ENCODE measurements around the gene PRSS1. TPM values are rescaled to one million over a fixed set of nuclear protein-coding genes. Genes with fewer than 3 reads are reported as not detected.

PRSS1 gene
- total RNA-seq, 2 experiments from 2014 or later, result not detected

GRCh38 chr7:142784716-142785115 lies 35.4 kb downstream of the PRSS1 start:
- DNase-seq (no peak), ATAC-seq (ENCODE audit: low read depth) (peak; percentile 7)
- no peaks in the 10 kb centered on the region for H3K9me3 Mint-ChIP-seq
- peak overlapping the region; percentile 78 for H3K4me3 Mint-ChIP-seq
- POLR2A ChIA-PET, result interaction anchor here (0.6 to 21.1 kb wide), 12 partner anchors 13 to 321 kb away, joined by 3 to 1271 read pairs (median 4); no protein-coding TSS in a partner anchor
- peaks cover 8% of the 10 kb centered on the region for H3K4me1 Mint-ChIP-seq
- peak overlapping the region; percentile 91 for H3K27ac Mint-ChIP-seq
- H3K27me3 Mint-ChIP-seq, result no peaks in the 10 kb centered on the region
- peaks cover 23% of the 10 kb centered on the region for H3K36me3 Mint-ChIP-seq

- Mint-ChIP-seq H3K4me1 (peaks cover 14% of the 10 kb centered on the region), H3K27ac (peak overlapping the region; percentile 91), H3K36me3 (peaks cover 33% of the 10 kb centered on the region), H3K27me3 (no peaks in the 10 kb centered on the region), H3K4me3 (peak overlapping the region; percentile 78), H3K9me3 (no peaks in the 10 kb centered on the region)
- POLR2A ChIA-PET, result interaction anchor here (0.6 to 21.1 kb wide), 8 partner anchors 11 to 153 kb away, joined by 3 to 1271 read pairs (median 4); no protein-coding TSS in a partner anchor
- DNase-seq (peak; percentile 65), ATAC-seq (ENCODE audit: low read depth) (peak; percentile 77)
These were observed 36.6 kb downstream of the PRSS1 start for GRCh38 chr7:142785841-142786250.

GRCh38 chr7:142787034-142787768 lies 37.9 kb downstream of the PRSS1 start:
- H3K36me3 Mint-ChIP-seq, result peaks cover 43% of the 10 kb centered on the region
- peaks cover 17% of the 10 kb centered on the region for H3K4me1 Mint-ChIP-seq
- no peak for DNase-seq

GRCh38 chr7:142787783-142788182 lies 38.5 kb downstream of the PRSS1 start:
- Mint-ChIP-seq H3K4me1 (peaks cover 21% of the 10 kb centered on the region), H3K9me3 (no peaks in the 10 kb centered on the region), H3K27ac (peak overlapping the region; percentile 99), H3K27me3 (no peaks in the 10 kb centered on the region), H3K4me3 (peak overlapping the region; percentile 96), H3K36me3 (peaks cover 48% of the 10 kb centered on the region)
- ATAC-seq (ENCODE audit: low read depth) (no peak), DNase-seq (no peak)
- POLR2A ChIA-PET, result interaction anchor here (1.1 to 21.1 kb wide), 10 partner anchors 9 to 479 kb away, joined by 4 to 1271 read pairs (median 7); no protein-coding TSS in a partner anchor

More at GRCh38 chr7:142787034-142787768, 37.9 kb downstream of the PRSS1 start:
- Mint-ChIP-seq H3K4me3 (peak overlapping the region; percentile 96), H3K27me3 (no peaks in the 10 kb centered on the region), H3K9me3 (no peaks in the 10 kb centered on the region), H3K27ac (peak overlapping the region; percentile 99)
- ATAC-seq (ENCODE audit: low read depth), result no peak
- POLR2A ChIA-PET, result interaction anchor here (1.0 to 21.1 kb wide), 10 partner anchors 10 to 478 kb away, joined by 3 to 1271 read pairs (median 7); no protein-coding TSS in a partner anchor

GRCh38 chr7:142788303-142789289 lies 39.3 kb downstream of the PRSS1 start:
- Mint-ChIP-seq H3K36me3 (peaks cover 54% of the 10 kb centered on the region), H3K27ac (peak overlapping the region; percentile 99), H3K9me3 (no peaks in the 10 kb centered on the region), H3K4me3 (peak overlapping the region; percentile 96), H3K27me3 (no peaks in the 10 kb centered on the region), H3K4me1 (peaks cover 23% of the 10 kb centered on the region)
- DNase-seq (no peak), ATAC-seq (ENCODE audit: low read depth) (no peak)
- POLR2A ChIA-PET, result interaction anchor here (0.9 to 21.1 kb wide), 16 partner anchors 9 to 591 kb away, joined by 3 to 1271 read pairs (median 5); no protein-coding TSS in a partner anchor

GRCh38 chr7:142789441-142789840 lies 40.2 kb downstream of the PRSS1 start:
- POLR2A ChIA-PET, result interaction anchor here (0.9 to 21.1 kb wide), 10 partner anchors 8 to 590 kb away, joined by 3 to 1271 read pairs (median 5); no protein-coding TSS in a partner anchor
- peaks cover 56% of the 10 kb centered on the region for H3K36me3 Mint-ChIP-seq
- ATAC-seq (ENCODE audit: low read depth) (no peak), DNase-seq (no peak)
- peaks cover 30% of the 10 kb centered on the region for H3K4me1 Mint-ChIP-seq
- peak overlapping the region; percentile 96 for H3K4me3 Mint-ChIP-seq
- peak overlapping the region; percentile 99 for H3K27ac Mint-ChIP-seq
- no peaks in the 10 kb centered on the region for H3K9me3 Mint-ChIP-seq
- H3K27me3 Mint-ChIP-seq, result no peaks in the 10 kb centered on the region

- Mint-ChIP-seq H3K4me3 (peak overlapping the region; percentile 96), H3K36me3 (peaks cover 56% of the 10 kb centered on the region), H3K27ac (peak overlapping the region; percentile 99), H3K9me3 (no peaks in the 10 kb centered on the region), H3K27me3 (no peaks in the 10 kb centered on the region), H3K4me1 (peaks cover 36% of the 10 kb centered on the region)
- POLR2A ChIA-PET, result interaction anchor here (1.0 to 21.1 kb wide), 6 partner anchors 7 to 444 kb away, joined by 3 to 1271 read pairs (median 10); no protein-coding TSS in a partner anchor
- no peak for DNase-seq
- ATAC-seq (ENCODE audit: low read depth), result no peak
These were observed 40.8 kb downstream of the PRSS1 start for GRCh38 chr7:142790056-142790455.

GRCh38 chr7:142790555-142790954 lies 41.3 kb downstream of the PRSS1 start:
- Mint-ChIP-seq H3K27me3 (no peaks in the 10 kb centered on the region), H3K9me3 (no peaks in the 10 kb centered on the region), H3K27ac (peak overlapping the region; percentile 99), H3K36me3 (peaks cover 56% of the 10 kb centered on the region), H3K4me3 (peak overlapping the region; percentile 96), H3K4me1 (peaks cover 39% of the 10 kb centered on the region)
- POLR2A ChIA-PET, result interaction anchor here (1.1 to 21.1 kb wide), 3 partner anchors 7 to 482 kb away, joined by 3 to 1271 read pairs (median 484); no protein-coding TSS in a partner anchor
- DNase-seq (no peak), ATAC-seq (ENCODE audit: low read depth) (no peak)

GRCh38 chr7:142791502-142791901 lies 42.2 kb downstream of the PRSS1 start:
- H3K9me3 Mint-ChIP-seq, result no peaks in the 10 kb centered on the region
- no peaks in the 10 kb centered on the region for H3K27me3 Mint-ChIP-seq
- H3K36me3 Mint-ChIP-seq, result peaks cover 59% of the 10 kb centered on the region
- POLR2A ChIA-PET, result interaction anchor here (1.0 to 21.1 kb wide), 5 partner anchors 6 to 483 kb away, joined by 3 to 1271 read pairs (median 4); no protein-coding TSS in a partner anchor
- H3K4me1 Mint-ChIP-seq, result peaks cover 42% of the 10 kb centered on the region
- no peak for ATAC-seq (ENCODE audit: low read depth)
- H3K27ac Mint-ChIP-seq, result peak overlapping the region; percentile 99
- peak overlapping the region; percentile 81 for H3K4me3 Mint-ChIP-seq
- DNase-seq, result no peak

GRCh38 chr7:142792129-142792528 lies 42.9 kb downstream of the PRSS1 start:
- Mint-ChIP-seq H3K4me3 (peak overlapping the region; percentile 81), H3K27ac (peak overlapping the region; percentile 99), H3K36me3 (peaks cover 59% of the 10 kb centered on the region), H3K9me3 (no peaks in the 10 kb centered on the region), H3K27me3 (no peaks in the 10 kb centered on the region), H3K4me1 (peaks cover 42% of the 10 kb centered on the region)
- ATAC-seq (ENCODE audit: low read depth) (no peak), DNase-seq (no peak)
- POLR2A ChIA-PET, result interaction anchor here (1.4 to 21.1 kb wide), 2 partner anchors 17 to 78 kb away, joined by 4 to 1271 read pairs; no protein-coding TSS in a partner anchor

GRCh38 chr7:142792593-142792992 lies 43.3 kb downstream of the PRSS1 start:
- peaks cover 43% of the 10 kb centered on the region for H3K4me1 Mint-ChIP-seq
- no peaks in the 10 kb centered on the region for H3K9me3 Mint-ChIP-seq
- no peak for DNase-seq
- peak overlapping the region; percentile 99 for H3K27ac Mint-ChIP-seq
- H3K36me3 Mint-ChIP-seq, result peaks cover 60% of the 10 kb centered on the region
- no peaks in the 10 kb centered on the region for H3K27me3 Mint-ChIP-seq
- peak overlapping the region; percentile 81 for H3K4me3 Mint-ChIP-seq
- no peak for ATAC-seq (ENCODE audit: low read depth)
- POLR2A ChIA-PET, result interaction anchor here (1.4 to 21.1 kb wide), 3 partner anchors 6 to 79 kb away, joined by 4 to 1271 read pairs (median 484); no protein-coding TSS in a partner anchor

- Mint-ChIP-seq H3K4me1 (peaks cover 44% of the 10 kb centered on the region), H3K9me3 (no peaks in the 10 kb centered on the region), H3K27ac (peak overlapping the region; percentile 99), H3K36me3 (peaks cover 60% of the 10 kb centered on the region), H3K27me3 (no peaks in the 10 kb centered on the region), H3K4me3 (peak overlapping the region; percentile 81)
- POLR2A ChIA-PET, result interaction anchor here (9.5 to 21.1 kb wide), 2 partner anchors 6 to 16 kb away, joined by 484 to 1271 read pairs; no protein-coding TSS in a partner anchor
- no peak for DNase-seq
- no peak for ATAC-seq (ENCODE audit: low read depth)
These were observed 43.9 kb downstream of the PRSS1 start for GRCh38 chr7:142793156-142793555.

Data from activated naive CD8-positive, alpha-beta T cell treated with anti-CD3 and anti-CD28 coated beads, Interleukin-2, amount 10 ng/mL, durations not matched to agents 7 days and 5 days (primary cell).